Subcutaneous adipose tissue (tissue), 4 donors: ENCODE data around the gene FAAP20. TPM values are rescaled to one million over a fixed set of nuclear protein-coding genes. Genes with fewer than 3 reads are reported as not detected.

Experiments
- CTCF ChIP-seq: fragments of 450-650 bp; IDR thresholded peaks from one replicate; pipeline ENCODE4 v1.5.1; 2016; ENCODE audit warnings: low read depth, mild to moderate bottlenecking, control low read depth, antibody characterized with exemption, moderate library complexity
- total RNA-seq, 4 donors: library from RNA; depleted of rRNA; stranded (reverse); fragments of >200 nt; gene quantifications; one replicate each; pipeline ENCODE4 v1.1.0, GENCODE V29; 2016

The FAAP20 gene
- total RNA-seq, 4 donors from 2014 or later, result 15.8 to 41.1 (median 34.1) TPM

- TF ChIP-seq CTCF, result no peak
These were observed 43.9 kb upstream of the FAAP20 start for GRCh38 chr1:2238361-2239012.

DNA sequence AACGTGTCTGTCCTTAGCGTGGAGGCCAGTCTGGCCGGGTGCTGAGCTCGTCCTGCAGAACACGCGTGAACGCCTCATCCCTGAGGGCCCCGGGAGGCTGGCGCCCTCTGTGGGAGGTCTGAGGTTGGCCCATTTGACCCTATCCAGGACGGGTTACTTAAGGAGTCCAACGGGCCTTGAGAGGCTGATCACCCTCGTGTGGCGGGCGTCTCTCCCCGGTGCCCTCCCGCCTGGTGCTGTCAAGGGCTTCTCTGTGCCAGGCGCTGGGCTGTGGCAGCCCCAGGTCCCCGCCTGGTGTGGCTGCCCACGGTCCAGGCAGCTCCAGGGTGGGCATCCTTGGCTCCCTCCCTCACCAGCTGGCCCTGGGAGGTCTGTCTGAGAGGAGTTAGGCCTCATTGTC, 43.2 kb upstream of the FAAP20 start:
- no peak for TF ChIP-seq CTCF

GRCh38 chr1:2236695-2237677, 42.4 kb upstream of the FAAP20 start:
- TF ChIP-seq CTCF, result no peak

- no peak for TF ChIP-seq CTCF
These were observed 40.9 kb upstream of the FAAP20 start for GRCh38 chr1:2235300-2235998.

- no peak for TF ChIP-seq CTCF
These were observed 40.2 kb upstream of the FAAP20 start for GRCh38 chr1:2234762-2235113.

DNA sequence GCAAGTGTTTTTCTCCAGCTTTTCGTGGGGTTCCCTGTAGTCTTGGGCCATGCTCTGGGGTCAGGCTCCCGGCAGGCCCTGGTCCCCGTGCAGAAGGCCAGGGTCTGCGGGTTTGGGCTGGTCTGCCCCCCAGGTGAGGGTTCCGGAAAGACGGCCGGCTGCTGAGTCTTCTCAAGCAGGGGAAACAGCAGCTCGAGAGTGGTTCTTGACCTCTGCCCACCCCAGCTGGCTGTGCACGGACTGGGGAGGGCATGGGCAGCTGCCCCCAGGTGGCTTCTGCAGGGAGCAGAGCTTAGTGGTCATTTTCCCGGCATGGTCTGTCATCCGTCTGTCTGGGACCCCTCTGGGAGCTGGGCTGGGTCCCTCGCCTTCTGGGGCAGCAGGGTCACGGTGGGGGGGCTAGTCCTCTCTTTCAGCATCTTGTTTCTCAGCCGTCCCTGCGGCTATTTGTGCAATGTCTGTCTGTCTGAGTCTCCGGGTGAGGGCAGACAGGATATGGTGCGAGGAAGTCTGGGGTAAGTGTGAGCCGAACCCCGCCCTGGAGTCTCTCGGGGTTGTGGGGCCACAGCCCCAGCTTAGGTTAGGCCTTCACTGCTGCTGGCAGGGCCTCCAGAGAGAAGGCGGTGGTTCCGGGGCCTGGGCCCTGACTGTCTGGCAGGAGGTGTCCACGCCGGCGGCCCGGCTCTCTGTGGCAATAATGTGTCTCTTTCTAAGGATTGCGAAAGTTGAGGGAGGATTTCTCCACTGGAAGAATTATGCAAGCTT, 39.6 kb upstream of the FAAP20 start:
- no peak for TF ChIP-seq CTCF
